Measurements from ENCODE around the gene ENPP6. TPM values are rescaled to one million over a fixed set of nuclear protein-coding genes. Genes with fewer than 3 reads are reported as not detected.

ENPP6 gene
- total and polyA plus RNA-seq, 4 donors = 0.13 to 1.8 (median 0.19) TPM; not detected in 1

GRCh38 chr4:184259081-184259480 lies 41.4 kb upstream of the ENPP6 start:
- WGBS, 2 donors = 73 to 79% methylated on average over 3 of the region's 3 CpGs
- no peaks in the 10 kb centered on the region for H3K4me1 ChIP-seq (ENCODE audit: control insufficient read depth in 1 of 2, insufficient read depth in 2 of 2, low read length in 2 of 2)
- intact Hi-C loops (cut with DNase I) = no loop called here

GRCh38 chr4:184255871-184256642 lies 38.4 kb upstream of the ENPP6 start:
- Histone ChIP-seq H3K36me3 (ENCODE audit: control insufficient read depth in 1 of 2, insufficient read depth in 2 of 2, low read length in 1 of 2) (no peaks in the 10 kb centered on the region), H3K4me1 (ENCODE audit: control insufficient read depth in 1 of 2, insufficient read depth in 2 of 2, low read length in 2 of 2) (no peaks in the 10 kb centered on the region), H3K4me3 (ENCODE audit: low read length in 2 of 2) (no peak overlapping the region), H3K9me3 (ENCODE audit: control insufficient read depth, low read length) (no peaks in the 10 kb centered on the region), H3K27me3 (ENCODE audit: control insufficient read depth in 1 of 2, insufficient read depth in 2 of 2, low read length in 1 of 2) (no peaks in the 10 kb centered on the region), H3K27ac (ENCODE audit: low read depth in 1 of 2, low read length in 2 of 2) (no peak overlapping the region)
- intact Hi-C loops (cut with DNase I) = no loop called here
- ATAC-seq (ENCODE audit: low FRiP score) (no peak), DNase-seq (no peak)
- 93% methylated on average over 22 of the region's 22 CpGs for WGBS, 2 donors

More at GRCh38 chr4:184259081-184259480, 41.4 kb upstream of the ENPP6 start:
- DNase-seq = no peak
- no peaks in the 10 kb centered on the region for H3K9me3 ChIP-seq (ENCODE audit: control insufficient read depth, low read length)
- no peaks in the 10 kb centered on the region for H3K36me3 ChIP-seq (ENCODE audit: control insufficient read depth in 1 of 2, insufficient read depth in 2 of 2, low read length in 1 of 2)
- no peak overlapping the region for H3K27ac ChIP-seq (ENCODE audit: low read depth in 1 of 2, low read length in 2 of 2)
- ATAC-seq (ENCODE audit: low FRiP score) = no peak
- H3K27me3 ChIP-seq (ENCODE audit: control insufficient read depth in 1 of 2, insufficient read depth in 2 of 2, low read length in 1 of 2) = no peaks in the 10 kb centered on the region
- H3K4me3 ChIP-seq (ENCODE audit: low read length in 2 of 2) = no peak overlapping the region

GRCh38 chr4:184255361-184255760 lies 37.7 kb upstream of the ENPP6 start:
- no peaks in the 10 kb centered on the region for H3K9me3 ChIP-seq (ENCODE audit: control insufficient read depth, low read length)
- no peak overlapping the region for H3K27ac ChIP-seq (ENCODE audit: low read depth in 1 of 2, low read length in 2 of 2)
- DNase-seq (no peak), ATAC-seq (ENCODE audit: low FRiP score) (no peak)
- no peaks in the 10 kb centered on the region for H3K4me1 ChIP-seq (ENCODE audit: control insufficient read depth in 1 of 2, insufficient read depth in 2 of 2, low read length in 2 of 2)
- H3K4me3 ChIP-seq (ENCODE audit: low read length in 2 of 2) = no peak overlapping the region
- no peaks in the 10 kb centered on the region for H3K36me3 ChIP-seq (ENCODE audit: control insufficient read depth in 1 of 2, insufficient read depth in 2 of 2, low read length in 1 of 2)
- intact Hi-C loops (cut with DNase I) = no loop called here
- no peaks in the 10 kb centered on the region for H3K27me3 ChIP-seq (ENCODE audit: control insufficient read depth in 1 of 2, insufficient read depth in 2 of 2, low read length in 1 of 2)
- 55 to 73% methylated on average over 4 of the region's 4 CpGs for WGBS, 2 donors

GRCh38 chr4:184253072-184253420 lies 35.4 kb upstream of the ENPP6 start:
- intact Hi-C loops (cut with DNase I) = no loop called here
- Histone ChIP-seq H3K9me3 (ENCODE audit: control insufficient read depth, low read length) (no peaks in the 10 kb centered on the region), H3K27me3 (ENCODE audit: control insufficient read depth in 1 of 2, insufficient read depth in 2 of 2, low read length in 1 of 2) (no peaks in the 10 kb centered on the region), H3K27ac (ENCODE audit: low read depth in 1 of 2, low read length in 2 of 2) (no peak overlapping the region), H3K36me3 (ENCODE audit: control insufficient read depth in 1 of 2, insufficient read depth in 2 of 2, low read length in 1 of 2) (no peaks in the 10 kb centered on the region), H3K4me1 (ENCODE audit: control insufficient read depth in 1 of 2, insufficient read depth in 2 of 2, low read length in 2 of 2) (no peaks in the 10 kb centered on the region), H3K4me3 (ENCODE audit: low read length in 2 of 2) (no peak overlapping the region)
- DNase-seq = no peak
- ATAC-seq (ENCODE audit: low FRiP score) = no peak
- 96 to 97% methylated on average over 21 to 24 of the region's 24 CpGs for WGBS, 2 donors

GRCh38 chr4:184252136-184253071 lies 34.7 kb upstream of the ENPP6 start:
- Histone ChIP-seq H3K27me3 (ENCODE audit: control insufficient read depth in 1 of 2, insufficient read depth in 2 of 2, low read length in 1 of 2) (no peaks in the 10 kb centered on the region), H3K27ac (ENCODE audit: low read depth in 1 of 2, low read length in 2 of 2) (no peak overlapping the region), H3K4me1 (ENCODE audit: control insufficient read depth in 1 of 2, insufficient read depth in 2 of 2, low read length in 2 of 2) (no peaks in the 10 kb centered on the region), H3K4me3 (ENCODE audit: low read length in 2 of 2) (no peak overlapping the region), H3K36me3 (ENCODE audit: control insufficient read depth in 1 of 2, insufficient read depth in 2 of 2, low read length in 1 of 2) (no peaks in the 10 kb centered on the region), H3K9me3 (ENCODE audit: control insufficient read depth, low read length) (no peaks in the 10 kb centered on the region)
- ATAC-seq (ENCODE audit: low FRiP score) = no peak
- DNase-seq = no peak
- intact Hi-C loops (cut with DNase I) = no loop called here
- 85 to 93% methylated on average over 21 of the region's 21 CpGs for WGBS, 2 donors

- no peaks in the 10 kb centered on the region for H3K36me3 ChIP-seq (ENCODE audit: control insufficient read depth in 1 of 2, insufficient read depth in 2 of 2, low read length in 1 of 2)
- ATAC-seq (ENCODE audit: low FRiP score) = no peak
- no peaks in the 10 kb centered on the region for H3K27me3 ChIP-seq (ENCODE audit: control insufficient read depth in 1 of 2, insufficient read depth in 2 of 2, low read length in 1 of 2)
- intact Hi-C loops (cut with DNase I) = no loop called here
- H3K9me3 ChIP-seq (ENCODE audit: control insufficient read depth, low read length) = no peaks in the 10 kb centered on the region
- no peak overlapping the region for H3K4me3 ChIP-seq (ENCODE audit: low read length in 2 of 2)
- H3K4me1 ChIP-seq (ENCODE audit: control insufficient read depth in 1 of 2, insufficient read depth in 2 of 2, low read length in 2 of 2) = no peaks in the 10 kb centered on the region
- DNase-seq = no peak
- WGBS, 2 donors = 81 to 88% methylated on average over 3 of the region's 3 CpGs
- no peak overlapping the region for H3K27ac ChIP-seq (ENCODE audit: low read depth in 1 of 2, low read length in 2 of 2)
Observed at GRCh38 chr4:184251670-184251980, 34.0 kb upstream of the ENPP6 start.

GRCh38 chr4:184250795-184251669 lies 33.4 kb upstream of the ENPP6 start:
- no peak for DNase-seq
- H3K4me1 ChIP-seq (ENCODE audit: control insufficient read depth in 1 of 2, insufficient read depth in 2 of 2, low read length in 2 of 2) = no peaks in the 10 kb centered on the region
- H3K36me3 ChIP-seq (ENCODE audit: control insufficient read depth in 1 of 2, insufficient read depth in 2 of 2, low read length in 1 of 2) = no peaks in the 10 kb centered on the region
- H3K27me3 ChIP-seq (ENCODE audit: control insufficient read depth in 1 of 2, insufficient read depth in 2 of 2, low read length in 1 of 2) = no peaks in the 10 kb centered on the region
- H3K9me3 ChIP-seq (ENCODE audit: control insufficient read depth, low read length) = no peaks in the 10 kb centered on the region
- no peak for ATAC-seq (ENCODE audit: low FRiP score)
- intact Hi-C loops (cut with DNase I) = no loop called here
- no peak overlapping the region for H3K4me3 ChIP-seq (ENCODE audit: low read length in 2 of 2)
- H3K27ac ChIP-seq (ENCODE audit: low read depth in 1 of 2, low read length in 2 of 2) = no peak overlapping the region
- WGBS, 2 donors = 76 to 78% methylated on average over 23 of the region's 23 CpGs

GRCh38 chr4:184248216-184248615 lies 30.5 kb upstream of the ENPP6 start:
- DNase-seq (no peak), ATAC-seq (ENCODE audit: low FRiP score) (no peak)
- WGBS, 2 donors = 96% methylated on average over 2 of the region's 2 CpGs
- intact Hi-C loops (cut with DNase I) = no loop called here
- H3K36me3 ChIP-seq (ENCODE audit: control insufficient read depth in 1 of 2, insufficient read depth in 2 of 2, low read length in 1 of 2) = no peaks in the 10 kb centered on the region
- H3K4me1 ChIP-seq (ENCODE audit: control insufficient read depth in 1 of 2, insufficient read depth in 2 of 2, low read length in 2 of 2) = no peaks in the 10 kb centered on the region
- no peak overlapping the region for H3K4me3 ChIP-seq (ENCODE audit: low read length in 2 of 2)
- H3K9me3 ChIP-seq (ENCODE audit: control insufficient read depth, low read length) = no peaks in the 10 kb centered on the region
- no peak overlapping the region for H3K27ac ChIP-seq (ENCODE audit: low read depth in 1 of 2, low read length in 2 of 2)
- H3K27me3 ChIP-seq (ENCODE audit: control insufficient read depth in 1 of 2, insufficient read depth in 2 of 2, low read length in 1 of 2) = peaks cover 0 to 1% of the 10 kb centered on the region in 2 donors
